Activated T-helper 1 cell treated with anti-CD3 and anti-CD28 coated beads, Interleukin-2, amount 50 U/mL, for 16 hours (primary cell): ENCODE measurements around the gene DYNLL2.
A peak's percentile ranks its signal among the peaks of the same experiment; 100 is the strongest.
"Not testable (repeated sequence)": the region's sequence is repeated elsewhere in the genome, so short reads cannot be mapped to it uniquely, and the experiment has no call there.

Experiments used
- DNase-seq, 2 donors: peaks; one replicate each; pipeline ENCODE4 v3.0.0-alpha.2; 2020; ENCODE audit warnings: low read depth in 1 of 2, low spot score in 1 of 2

DYNLL2 gene

DNA sequence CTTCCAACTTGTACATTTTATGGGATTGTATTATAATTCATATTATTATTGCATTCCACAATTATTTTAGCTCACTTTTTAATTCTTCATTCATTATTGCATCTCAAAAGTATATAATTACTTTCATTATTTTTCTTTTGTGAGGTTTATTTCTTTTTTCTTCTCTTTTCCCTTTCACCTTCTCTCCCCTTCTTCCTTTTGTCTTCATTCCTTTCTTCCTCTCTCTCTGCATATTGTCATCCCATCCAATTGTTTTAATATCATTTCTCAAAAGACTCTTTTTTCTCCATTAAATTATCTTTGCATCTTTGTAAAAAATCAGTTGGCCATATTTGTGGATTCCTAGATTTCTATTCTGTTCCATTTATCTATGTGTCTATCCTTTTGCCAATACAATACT, 17.3 kb downstream of the DYNLL2 start:
- DNase-seq: no peak

DNA sequence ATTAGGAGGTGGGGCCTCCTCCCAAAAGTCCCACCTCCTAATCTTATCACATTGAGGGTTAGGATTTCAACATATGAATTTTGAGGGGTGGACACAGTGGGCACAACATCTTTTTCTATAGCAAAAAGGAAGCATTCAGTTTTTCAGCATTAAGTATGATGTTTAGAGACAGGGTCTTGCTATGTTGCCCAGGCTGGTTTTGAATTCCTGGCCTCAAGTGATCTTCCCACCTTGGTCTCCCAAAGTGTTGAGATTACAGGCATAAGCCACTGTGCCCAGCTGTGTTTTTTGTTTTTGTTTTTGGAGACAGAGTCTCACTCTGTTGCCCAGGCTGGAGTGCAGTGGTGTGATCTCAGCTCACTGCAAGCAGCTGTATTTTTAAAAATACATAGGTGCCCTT, 18.7 kb downstream of the DYNLL2 start:
- not testable (repeated sequence) for DNase-seq

DNA sequence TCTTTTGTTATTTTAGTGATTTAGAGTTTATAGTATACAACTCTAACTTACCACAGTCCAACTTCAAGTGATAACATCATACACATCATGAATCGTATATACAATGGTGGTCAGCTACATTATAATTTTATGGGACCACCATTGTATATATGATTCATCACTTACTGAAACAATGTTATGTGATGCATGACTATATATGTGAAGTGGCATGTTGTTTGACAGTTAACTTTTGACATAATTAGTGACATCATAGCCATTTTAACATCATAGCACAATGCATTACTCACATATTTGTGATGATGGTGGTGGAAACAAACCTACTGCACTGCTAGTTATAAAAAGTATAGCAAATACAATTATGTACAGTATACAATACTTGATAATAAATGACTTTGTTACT, 21.9 kb downstream of the DYNLL2 start:
- no peak for DNase-seq

DNA sequence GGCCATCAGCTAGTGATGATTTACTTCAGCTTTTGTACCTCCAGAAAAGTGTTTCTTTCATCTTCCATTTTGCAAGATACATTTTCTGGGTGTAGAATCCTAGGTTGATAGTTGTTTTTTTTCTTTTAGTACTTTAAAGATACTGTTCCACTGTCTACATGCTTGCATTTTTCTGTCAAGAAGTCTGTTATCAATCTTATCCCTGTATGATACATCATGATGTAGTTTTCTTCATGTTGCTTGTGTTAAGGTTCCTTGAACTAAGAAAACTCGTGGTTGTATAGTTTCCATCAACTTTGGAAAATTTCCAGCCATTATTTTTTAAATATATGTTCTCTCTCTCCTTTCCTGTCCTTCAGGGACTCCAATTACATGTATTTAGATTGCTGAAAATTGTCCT, 24.1 kb downstream of the DYNLL2 start:
- DNase-seq: no peak

DNA sequence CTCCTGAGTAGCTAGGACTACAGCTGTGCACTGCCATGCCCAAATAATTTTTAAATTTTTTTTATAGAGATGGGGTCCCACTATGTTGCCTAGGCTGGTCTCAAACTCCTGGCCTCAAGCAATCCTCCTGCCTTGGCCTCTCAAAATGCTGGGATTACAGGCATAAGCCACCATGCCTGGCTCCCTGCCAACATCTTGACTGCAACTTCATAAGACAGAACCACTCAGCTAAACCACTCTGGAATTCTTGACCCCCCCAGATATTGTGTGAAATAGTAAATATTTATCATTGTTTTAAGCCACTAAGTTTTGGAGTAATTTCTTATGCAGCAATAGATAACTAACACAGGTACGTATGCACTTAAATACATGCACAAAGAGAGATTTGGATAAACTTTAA, 26.0 kb downstream of the DYNLL2 start:
- DNase-seq: no peak

DNA sequence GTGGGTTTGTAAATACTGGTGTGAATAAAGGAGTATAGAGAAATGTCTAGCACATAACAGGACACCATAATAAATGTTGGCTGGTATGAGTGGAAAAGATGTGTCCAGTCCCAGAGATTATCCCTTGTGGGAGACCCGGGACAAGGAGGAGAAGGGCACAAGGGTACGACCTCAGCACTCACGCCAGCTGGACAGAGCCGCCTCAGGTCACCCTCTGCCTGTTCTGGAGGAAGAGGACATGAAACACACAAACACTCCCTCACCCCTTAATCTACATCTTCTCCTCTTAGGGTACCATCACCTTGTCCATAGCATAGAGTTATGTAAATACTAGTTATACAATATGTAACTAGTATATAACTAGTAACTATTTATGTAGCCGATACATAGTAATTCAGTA, 26.8 kb downstream of the DYNLL2 start:
- no peak for DNase-seq

DNA sequence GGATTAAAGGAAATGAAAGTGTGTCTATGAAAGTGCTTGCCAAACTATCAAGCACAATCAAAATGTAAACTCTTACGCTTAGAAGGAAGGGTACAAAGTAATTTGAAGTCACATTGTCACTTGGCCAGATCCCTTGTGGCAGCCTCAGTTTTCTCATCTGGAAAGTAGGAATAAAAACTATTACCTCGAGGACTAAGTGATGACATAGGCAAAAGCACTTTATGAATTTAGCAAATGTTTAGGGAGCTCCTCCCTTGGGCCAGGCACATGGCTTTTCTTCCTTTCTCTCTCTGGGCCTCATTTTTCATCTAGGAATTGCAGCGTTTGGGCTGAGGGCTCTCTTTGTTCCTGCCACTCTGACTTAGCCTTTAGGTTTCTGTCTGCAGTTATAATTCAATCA, 28.5 kb downstream of the DYNLL2 start:
- no peak for DNase-seq

DNA sequence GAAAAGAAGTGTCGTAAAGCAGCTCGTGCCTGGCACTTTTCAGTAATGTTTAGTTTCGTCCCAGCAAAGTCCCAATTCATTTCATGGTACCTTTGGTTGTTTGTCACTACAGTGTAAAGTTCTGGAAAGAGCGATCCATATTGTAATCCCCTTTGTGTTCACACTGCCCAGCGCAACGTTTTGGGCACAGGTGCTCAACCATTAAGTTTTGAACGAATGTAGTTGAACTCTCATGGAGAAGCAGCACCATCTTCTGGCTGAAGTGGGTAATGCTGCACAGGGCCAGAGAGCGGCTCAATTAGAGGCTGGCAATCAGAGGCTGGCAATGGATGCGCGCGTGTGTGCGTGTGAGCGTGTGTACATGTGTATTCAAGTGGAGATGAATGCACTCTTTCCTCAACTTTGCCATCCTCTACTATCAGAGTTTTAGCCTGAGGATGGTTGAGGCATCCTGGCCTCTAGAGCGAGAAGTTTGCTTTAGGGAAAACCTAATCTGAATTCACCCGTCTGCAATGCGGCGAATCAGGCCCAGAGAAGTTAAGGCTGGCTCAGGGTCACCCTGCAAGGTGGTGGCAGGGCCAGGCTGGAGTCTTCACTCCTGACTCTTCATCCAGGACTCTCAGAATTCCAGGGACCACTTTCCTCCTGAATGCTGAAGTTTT, 29.9 kb downstream of the DYNLL2 start:
- DNase-seq: peak; percentile 68 to 82

DNA sequence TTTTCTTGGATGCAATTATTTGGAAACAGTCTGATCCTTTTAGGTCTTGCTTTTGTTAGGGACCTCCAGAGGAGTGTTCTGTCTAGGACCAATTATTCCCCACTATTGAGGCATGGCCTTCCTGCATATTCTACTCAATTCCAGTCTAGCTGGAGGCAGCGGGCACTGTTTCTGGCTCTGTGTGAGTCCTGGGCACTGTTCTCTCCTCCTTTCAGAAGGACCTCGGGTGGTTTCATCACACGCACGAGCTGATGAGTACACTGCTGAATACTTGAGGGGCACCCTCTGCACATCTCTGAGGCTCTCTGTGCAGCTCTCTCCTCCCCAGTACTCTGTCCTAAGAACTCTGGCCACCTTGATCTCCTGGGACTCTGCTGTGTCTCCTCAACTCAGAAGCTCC, 30.7 kb downstream of the DYNLL2 start:
- DNase-seq: no peak

DNA sequence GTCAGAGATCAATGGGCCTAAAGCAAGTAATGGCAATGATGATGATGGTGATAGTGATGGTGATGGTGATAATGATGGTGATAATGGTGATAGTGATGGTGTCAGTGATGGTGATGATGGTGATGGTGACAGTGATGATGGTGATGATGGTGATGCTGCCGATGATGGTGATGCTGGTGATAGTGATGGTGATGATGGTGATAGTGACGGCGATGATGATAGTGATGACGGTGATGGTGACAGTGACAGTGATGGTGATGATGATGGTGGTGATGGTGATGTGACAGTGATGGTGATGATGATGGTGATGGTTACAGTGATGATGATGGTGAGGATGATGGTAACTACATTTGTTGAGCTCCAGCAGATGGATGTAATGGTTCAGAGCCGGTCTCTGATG, 34.2 kb downstream of the DYNLL2 start:
- no peak for DNase-seq

DNA sequence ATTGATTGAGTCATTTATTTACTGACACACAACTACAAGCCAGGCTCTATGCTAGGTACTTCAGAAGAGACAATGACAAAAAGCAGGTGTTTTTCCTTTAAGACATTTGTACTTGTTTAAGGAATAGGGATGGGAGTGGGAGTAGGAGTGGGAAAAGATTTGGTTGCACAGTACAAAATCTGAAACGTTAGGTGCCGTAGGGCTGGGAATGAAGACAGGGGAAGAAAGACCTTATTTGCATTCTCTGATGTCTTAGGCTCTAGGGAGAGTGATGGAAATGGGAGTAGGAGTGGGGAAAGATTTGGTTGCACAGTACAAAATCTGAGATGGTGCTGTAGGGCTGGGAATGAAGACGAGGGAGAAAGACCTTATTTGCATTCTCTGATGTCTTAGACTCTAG, 36.3 kb downstream of the DYNLL2 start:
- DNase-seq: no peak

DNA sequence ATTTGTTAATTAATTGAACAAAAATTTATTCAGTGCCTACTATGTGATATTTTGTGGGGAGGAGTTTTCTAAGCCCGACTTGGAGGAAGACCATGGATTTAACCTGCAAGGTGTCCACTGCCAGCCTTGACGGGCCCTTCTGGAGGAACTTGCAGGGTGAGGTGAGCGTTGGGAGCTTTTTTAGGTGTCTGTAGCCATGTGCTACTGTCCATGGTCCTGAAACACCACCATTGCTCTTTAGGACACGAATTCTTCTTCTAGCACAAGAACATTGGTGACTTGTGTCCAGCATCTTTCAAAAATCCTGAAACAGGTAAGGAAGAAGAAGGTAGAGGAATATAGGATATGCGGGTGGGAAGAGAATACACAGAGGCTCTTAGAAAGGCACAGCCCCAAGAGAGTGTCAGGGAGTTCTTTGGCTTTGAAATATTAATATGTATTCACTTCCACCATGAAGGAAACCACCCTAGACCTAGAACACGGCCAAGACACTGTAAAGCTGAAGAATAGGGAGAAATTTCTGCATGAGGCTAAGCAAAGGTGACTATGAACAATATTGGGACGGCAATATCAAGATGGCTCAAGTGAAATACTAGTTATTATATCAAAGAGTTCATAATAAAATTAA, 37.1 kb downstream of the DYNLL2 start:
- no peak for DNase-seq

DNA sequence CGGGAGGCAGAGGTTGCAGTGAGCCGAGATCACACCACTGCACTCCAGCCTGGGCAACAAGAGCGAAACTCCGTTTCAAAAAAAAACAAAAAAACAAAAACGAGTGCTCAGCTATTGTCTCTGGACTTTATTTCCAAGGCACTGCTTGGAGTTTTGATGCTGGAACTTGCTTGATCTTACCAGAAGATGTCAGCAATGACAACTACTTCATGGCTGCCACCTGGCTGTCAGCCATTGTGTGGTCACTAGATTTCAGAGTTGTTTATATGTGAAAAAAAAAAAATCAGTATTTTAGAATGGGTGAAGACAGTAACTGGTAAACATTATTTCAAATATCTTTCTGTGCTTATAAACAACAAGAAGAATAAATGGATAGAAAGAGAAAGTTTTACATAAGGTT, 38.7 kb downstream of the DYNLL2 start:
- no peak for DNase-seq

DNA sequence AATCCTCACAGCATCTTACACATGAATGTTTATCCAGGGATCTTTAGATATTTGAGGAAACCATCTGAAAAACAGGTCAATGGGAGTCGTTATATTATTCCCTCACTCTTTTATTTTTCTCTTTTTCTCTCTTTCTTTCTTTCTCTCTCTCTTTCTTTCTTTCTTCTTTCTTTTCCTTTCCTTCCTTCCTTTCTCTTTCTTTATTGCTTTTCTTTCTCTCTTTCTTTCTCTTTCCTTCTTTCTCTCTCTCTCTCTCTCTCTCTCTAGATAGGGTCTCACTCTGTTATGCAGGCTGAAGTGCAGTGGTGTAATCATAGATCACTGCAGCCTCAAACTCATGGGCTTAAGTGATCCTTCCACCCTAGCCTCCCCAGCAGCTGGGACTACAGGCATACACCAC, 44.6 kb downstream of the DYNLL2 start:
- DNase-seq: no peak

DNA sequence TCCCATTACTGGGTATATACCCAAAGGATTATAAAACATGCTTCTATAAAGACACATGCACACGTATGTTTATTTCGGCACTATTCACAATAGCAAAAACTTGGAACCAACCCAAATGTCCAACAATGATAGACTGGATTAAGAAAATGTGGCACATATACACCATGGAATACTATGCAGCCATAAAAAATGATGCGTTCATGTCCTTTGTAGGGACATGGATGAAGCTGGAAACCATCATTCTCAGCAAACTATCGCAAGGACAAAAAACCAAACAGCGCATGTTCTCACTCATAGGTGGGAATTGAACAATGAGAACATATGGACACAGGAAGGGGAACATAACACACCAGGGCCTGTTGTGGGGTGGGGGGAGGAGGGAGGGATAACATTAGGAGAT, 49.5 kb downstream of the DYNLL2 start:
- not testable (repeated sequence) for DNase-seq

DNA sequence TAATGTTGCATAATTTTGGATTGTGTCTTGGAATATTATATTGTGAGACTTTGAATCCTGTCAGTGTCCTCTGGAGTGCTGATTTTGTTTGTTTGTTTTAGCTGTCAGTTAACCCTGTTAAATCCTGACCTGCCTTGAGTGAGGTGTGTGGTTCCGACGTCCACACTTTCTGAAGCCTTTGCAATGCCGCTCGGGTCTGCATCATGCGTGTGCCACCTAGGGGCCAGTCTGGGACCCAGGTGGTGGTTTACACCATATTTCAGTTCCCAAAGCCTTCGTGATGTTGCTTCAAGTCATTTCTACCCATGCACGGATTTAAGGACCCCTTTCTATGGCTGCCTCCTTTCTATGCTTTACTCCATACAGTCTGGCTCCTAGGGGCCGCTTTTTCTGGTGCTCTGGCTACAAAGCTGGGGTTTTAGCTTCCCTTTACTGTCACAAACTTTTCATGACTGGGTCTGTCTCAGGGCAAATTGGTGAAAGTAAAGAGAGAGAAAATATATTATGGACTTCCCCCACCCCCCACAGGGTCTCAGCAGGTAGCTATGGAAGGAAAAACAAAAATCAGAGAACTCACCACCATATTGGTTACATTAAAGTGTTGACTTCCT, 53.6 kb downstream of the DYNLL2 start:
- no peak for DNase-seq

DNA sequence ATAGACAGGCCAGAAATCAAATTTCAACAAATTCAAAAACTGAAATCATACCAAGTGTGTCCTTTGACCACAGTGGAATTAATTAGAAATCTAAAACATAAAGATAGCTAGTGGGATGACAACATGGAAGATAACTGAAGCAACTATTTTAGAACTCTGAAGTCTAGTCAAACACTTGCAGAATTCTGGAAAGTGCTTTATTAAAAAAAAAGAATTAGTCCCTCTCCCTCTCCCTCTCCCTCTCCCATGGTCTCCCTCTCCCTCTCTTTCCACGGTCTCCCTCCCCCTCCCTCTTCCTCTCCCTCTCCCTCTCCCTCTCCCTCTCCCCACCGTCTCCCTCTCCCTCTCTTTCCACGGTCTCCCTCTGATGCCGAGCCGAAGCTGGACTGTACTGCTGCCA, 58.3 kb downstream of the DYNLL2 start:
- DNase-seq: no peak

DNA sequence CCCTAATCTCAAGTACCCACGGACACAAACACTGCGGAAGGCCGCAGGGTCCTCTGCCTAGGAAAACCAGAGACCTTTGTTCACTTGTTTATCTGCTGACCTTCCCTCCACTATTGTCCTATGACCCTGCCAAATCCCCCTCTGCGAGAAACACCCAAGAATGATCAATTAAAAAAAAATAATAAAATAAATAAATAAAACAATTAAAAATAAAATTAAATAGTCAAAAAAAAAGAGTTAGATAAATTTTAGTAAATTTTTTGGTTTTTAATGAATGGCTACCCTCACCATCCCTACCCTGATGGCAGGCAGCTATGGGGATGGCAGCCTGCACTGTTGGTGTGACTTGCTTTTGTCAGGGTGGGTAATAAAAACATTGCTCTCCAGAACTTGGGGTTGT, 60.1 kb downstream of the DYNLL2 start:
- not testable (repeated sequence) for DNase-seq

DNA sequence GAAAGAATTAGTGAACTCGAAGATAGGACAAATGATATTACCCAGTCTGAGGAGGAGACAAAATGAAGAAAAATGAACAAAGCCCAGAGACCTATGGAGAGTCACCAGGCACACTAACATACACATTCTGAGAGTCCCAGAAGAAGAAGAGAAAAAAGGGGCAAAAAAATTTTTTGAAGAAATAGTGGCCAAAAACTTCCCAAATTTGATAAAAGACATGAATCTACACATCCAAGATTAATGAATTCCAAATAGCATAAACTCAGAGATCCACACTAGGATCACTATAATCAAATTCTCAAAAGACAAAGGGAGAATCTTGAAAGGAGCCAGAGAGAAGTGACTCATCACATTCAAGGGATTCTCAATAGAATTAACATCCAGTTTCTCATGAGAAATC, 61.6 kb downstream of the DYNLL2 start:
- no peak for DNase-seq
